ENCODE results near the gene MAP7.

Gene MAP7

DNA sequence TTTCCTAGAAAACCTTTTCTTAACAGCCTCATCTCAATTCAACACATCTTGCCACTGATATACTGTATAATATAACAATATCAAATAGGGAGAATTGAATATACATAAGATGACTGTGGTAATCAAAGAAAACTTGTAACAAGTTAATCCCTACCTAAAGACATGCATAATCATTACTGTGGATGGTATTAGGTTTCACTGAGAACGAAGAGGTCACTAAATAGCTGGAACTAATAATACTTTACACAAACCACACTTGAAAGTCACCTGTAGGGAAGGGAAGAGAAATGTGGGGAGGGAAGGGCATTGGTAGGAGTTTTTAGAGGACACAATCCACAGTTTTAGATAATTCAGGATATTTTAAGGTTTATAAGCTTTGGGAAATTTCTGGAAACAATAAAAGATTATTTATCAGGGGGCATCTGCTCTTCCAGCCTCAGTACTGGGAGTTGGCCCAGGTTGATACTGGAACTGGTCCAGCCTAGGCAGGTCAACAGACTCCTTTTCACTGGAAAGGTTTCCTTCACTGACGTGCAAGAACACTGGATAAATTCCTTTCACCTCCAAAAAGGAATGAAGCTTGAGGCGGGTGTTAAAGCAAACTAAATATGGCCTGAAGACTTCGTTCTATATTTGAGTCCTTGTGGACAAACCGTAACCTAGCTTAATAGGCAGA lies 44.0 kb downstream of the MAP7 start:
- H3K27ac ChIP-seq = no peak overlapping the region
- CTCF ChIA-PET = interaction anchor here (0.6 to 0.7 kb wide), 2 partner anchors 1287 to 1425 kb away, joined by 3 read pairs; no protein-coding TSS in a partner anchor
- DNase-seq (ENCODE audit: low spot score) = no peak
- POLR2A ChIA-PET (ENCODE audit: low non-redundant PET) = no interaction called here
- TF ChIP-seq, protein P1, sequence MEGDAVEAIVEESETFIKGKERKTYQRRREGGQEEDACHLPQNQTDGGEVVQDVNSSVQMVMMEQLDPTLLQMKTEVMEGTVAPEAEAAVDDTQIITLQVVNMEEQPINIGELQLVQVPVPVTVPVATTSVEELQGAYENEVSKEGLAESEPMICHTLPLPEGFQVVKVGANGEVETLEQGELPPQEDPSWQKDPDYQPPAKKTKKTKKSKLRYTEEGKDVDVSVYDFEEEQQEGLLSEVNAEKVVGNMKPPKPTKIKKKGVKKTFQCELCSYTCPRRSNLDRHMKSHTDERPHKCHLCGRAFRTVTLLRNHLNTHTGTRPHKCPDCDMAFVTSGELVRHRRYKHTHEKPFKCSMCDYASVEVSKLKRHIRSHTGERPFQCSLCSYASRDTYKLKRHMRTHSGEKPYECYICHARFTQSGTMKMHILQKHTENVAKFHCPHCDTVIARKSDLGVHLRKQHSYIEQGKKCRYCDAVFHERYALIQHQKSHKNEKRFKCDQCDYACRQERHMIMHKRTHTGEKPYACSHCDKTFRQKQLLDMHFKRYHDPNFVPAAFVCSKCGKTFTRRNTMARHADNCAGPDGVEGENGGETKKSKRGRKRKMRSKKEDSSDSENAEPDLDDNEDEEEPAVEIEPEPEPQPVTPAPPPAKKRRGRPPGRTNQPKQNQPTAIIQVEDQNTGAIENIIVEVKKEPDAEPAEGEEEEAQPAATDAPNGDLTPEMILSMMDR (conservative IDR thresholded peaks at IDR 0.05; ENCODE audit: low read depth) = no peak

DNA sequence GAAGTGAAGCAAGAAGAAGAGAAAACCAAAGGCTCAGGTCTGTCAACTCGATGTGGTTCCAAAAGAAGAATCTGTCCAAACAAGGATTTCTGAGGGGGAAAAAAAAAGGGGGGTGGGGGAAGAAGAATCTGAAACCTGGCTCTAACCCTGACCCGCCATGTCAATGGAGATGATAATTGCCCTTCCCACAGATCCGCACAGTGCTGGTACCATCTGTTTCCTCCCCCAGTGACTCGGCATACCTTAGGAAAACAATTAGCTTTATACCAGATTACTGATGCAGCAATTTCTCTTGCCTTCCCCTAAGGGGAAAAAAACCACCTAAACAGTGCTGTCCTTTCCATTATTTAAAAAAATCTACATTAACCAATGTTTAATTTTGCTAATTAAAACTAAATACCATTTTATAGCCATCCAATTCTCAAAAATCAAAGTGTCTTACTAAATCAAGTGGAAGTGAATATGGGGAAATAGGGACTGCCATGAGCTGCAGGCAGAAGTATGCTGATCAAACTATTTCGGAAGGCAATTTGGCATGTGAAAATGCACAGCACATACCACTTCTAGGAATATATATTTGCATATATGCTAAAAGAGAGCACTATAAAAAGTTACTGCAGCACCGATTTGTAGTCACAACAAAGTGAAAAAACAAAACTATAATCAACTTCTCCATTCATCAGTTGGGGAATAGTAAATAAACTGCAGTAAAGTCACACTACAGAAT lies 46.8 kb downstream of the MAP7 start:
- ChIA-PET POLR2A (ENCODE audit: low non-redundant PET) (no interaction called here), CTCF (no interaction called here)
- no peak overlapping the region for H3K27ac ChIP-seq
- TF ChIP-seq, protein P1 (conservative IDR thresholded peaks at IDR 0.05; ENCODE audit: low read depth) = no peak
- DNase-seq (ENCODE audit: low spot score) = no peak

DNA sequence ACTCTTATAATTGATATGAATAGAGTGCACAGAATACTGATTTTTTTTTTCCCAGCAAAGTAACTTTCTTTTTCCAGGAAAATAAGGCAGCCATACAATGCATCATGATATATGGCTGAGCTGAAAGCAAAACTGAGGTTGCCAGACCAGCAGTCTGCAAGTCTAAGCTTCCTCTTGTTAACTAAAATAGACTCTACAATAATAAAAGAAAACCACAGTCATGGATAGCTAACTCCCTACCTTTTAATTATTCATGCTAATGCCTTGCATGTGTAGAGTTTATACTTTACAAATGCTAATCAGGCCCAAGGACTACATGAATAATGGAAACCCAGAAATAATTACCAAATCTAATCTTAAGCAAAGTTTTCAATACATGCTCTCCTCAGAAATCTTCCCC lies 47.4 kb downstream of the MAP7 start:
- POLR2A ChIA-PET (ENCODE audit: low non-redundant PET) = no interaction called here
- no peak overlapping the region for H3K27ac ChIP-seq
- TF ChIP-seq, protein P1 (conservative IDR thresholded peaks at IDR 0.05; ENCODE audit: low read depth) = no peak
- CTCF ChIA-PET = no interaction called here
- no peak for DNase-seq (ENCODE audit: low spot score)

DNA sequence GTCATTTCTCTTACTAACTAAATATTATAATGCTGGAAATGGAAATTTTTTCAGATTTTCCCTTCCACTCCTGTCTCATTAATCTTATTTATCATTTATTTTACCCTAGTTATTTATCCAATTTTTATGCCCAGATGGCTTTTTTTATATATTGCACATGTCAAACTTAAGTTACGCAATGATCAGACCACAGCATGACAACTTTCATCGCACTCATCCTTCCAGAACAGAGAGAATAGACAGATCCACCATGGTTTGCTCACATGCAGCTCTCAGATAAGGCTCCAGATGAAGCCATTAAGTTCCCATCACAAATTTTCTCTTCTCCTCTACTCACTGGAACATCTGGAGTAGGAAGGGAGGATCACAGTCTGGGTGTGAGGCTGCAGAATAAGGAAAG lies 48.7 kb downstream of the MAP7 start:
- TF ChIP-seq, protein P1 (conservative IDR thresholded peaks at IDR 0.05; ENCODE audit: low read depth) = no peak
- no peak overlapping the region for H3K27ac ChIP-seq
- DNase-seq (ENCODE audit: low spot score) = no peak
- POLR2A ChIA-PET (ENCODE audit: low non-redundant PET) = no interaction called here
- CTCF ChIA-PET = no interaction called here

DNA sequence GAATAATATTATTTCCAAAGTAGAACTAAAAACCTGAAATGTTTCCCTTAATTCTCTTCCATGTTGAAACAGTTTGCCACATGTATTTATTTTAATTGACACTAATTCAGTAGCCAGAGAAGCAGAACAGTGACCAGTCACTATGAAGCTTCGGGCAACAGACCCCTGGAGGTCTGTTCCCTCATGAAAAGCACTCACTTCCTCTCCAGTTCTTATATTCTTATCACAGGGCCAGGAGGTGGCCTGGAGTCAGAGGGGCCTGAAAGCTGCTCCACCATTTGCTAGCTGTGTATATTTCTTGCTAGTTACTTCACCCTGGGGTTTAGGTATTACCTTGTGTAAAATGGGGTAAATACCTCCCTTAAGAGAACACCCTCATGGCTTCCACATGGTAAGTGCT lies 49.1 kb downstream of the MAP7 start:
- ChIA-PET CTCF (no interaction called here), POLR2A (ENCODE audit: low non-redundant PET) (no interaction called here)
- no peak for DNase-seq (ENCODE audit: low spot score)
- TF ChIP-seq, protein P1 (conservative IDR thresholded peaks at IDR 0.05; ENCODE audit: low read depth) = no peak
- H3K27ac ChIP-seq = no peak overlapping the region

DNA sequence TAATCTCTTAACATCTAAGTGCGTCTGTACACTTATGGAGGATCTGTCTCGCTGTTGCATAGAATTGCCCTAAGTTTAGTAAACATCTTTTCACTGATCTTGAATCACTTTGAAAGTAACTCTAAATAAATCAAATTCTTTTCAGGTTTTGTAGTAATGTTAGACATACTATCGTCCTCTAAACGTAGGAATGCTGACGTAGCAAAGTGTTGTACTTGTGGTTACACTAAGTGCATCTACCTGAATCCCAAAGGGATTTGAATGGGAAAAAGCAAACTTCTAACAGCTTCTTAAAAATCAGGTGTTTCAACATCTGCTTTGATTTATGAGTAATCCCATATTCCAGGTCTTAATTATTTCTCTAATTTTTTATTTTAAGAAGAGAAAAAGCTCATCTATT lies 49.8 kb downstream of the MAP7 start:
- TF ChIP-seq, protein P1 (conservative IDR thresholded peaks at IDR 0.05; ENCODE audit: low read depth) = no peak
- H3K27ac ChIP-seq = no peak overlapping the region
- DNase-seq (ENCODE audit: low spot score) = no peak
- CTCF ChIA-PET = no interaction called here
- POLR2A ChIA-PET (ENCODE audit: low non-redundant PET) = no interaction called here

All from RWPE1 (cell line).